Activated B cell treated with CpG ODN at 0.5 μM for 24 hours (primary cell): ENCODE results near the gene ARHGAP24. TPM values are rescaled to one million over a fixed set of nuclear protein-coding genes. Genes with fewer than 3 reads are reported as not detected.

Source experiments
- ATAC-seq: fragments of 200-7000 bp; cut with Tn5 transposase; one replicate; pipeline ENCODE4 v1.10.0; 2021; ENCODE audit warnings: low read depth, mild to moderate bottlenecking, moderate library complexity
- CTCF ChIA-PET: fragments of 350-600 bp; sonication (Branson Sonifier 250); formaldehyde crosslinking; loops from one replicate; lab custom pipeline; 2021; ENCODE audit warnings: antibody characterized with exemption; lab: Charles Lee
- POLR2A ChIA-PET: fragments of 350-600 bp; sonication (Branson Sonifier 250); formaldehyde crosslinking; loops from one replicate; lab custom pipeline; 2021; ENCODE audit warnings: antibody characterized with exemption; lab: Charles Lee
- DNase-seq: peaks from one replicate; pipeline ENCODE4 v3.0.0; 2022
- H3K27ac Mint-ChIP-seq: one replicate; pipeline ENCODE4 v1.8.0; 2020; ENCODE audit warnings: mixed read lengths
- H3K27me3 Mint-ChIP-seq: one replicate; pipeline ENCODE4 v1.8.0; 2021; ENCODE audit warnings: mixed read lengths
- H3K36me3 Mint-ChIP-seq: one replicate; pipeline ENCODE4 v1.8.0; 2021; ENCODE audit warnings: low read depth, mixed read lengths
- H3K4me1 Mint-ChIP-seq: one replicate; pipeline ENCODE4 v1.8.0; 2021; ENCODE audit warnings: mixed read lengths
- H3K4me3 Mint-ChIP-seq: one replicate; pipeline ENCODE4 v1.8.0; 2020; ENCODE audit warnings: mild to moderate bottlenecking, mixed read lengths
- H3K9me3 Mint-ChIP-seq: one replicate; pipeline ENCODE4 v1.8.0; 2020; ENCODE audit warnings: mixed read lengths
- CTCF ChIP-seq: fragments of 200-600 bp; IDR thresholded peaks from one replicate; pipeline ENCODE4 v1.8.0; 2022; ENCODE audit warnings: antibody characterized with exemption, mild to moderate bottlenecking
- intact Hi-C: fragments of 100-400 bp; cut with micrococcal nuclease; formaldehyde crosslinking; loops from one replicate; pipeline ENCODE4 v1.15.1; 2024
- total RNA-seq: library from RNA; stranded (reverse); gene quantifications from 2 replicates; pipeline ENCODE4 v1.2.3, GENCODE V29; 2022

Gene ARHGAP24
- total RNA-seq, 1 donor from 2014 or later = 231 TPM

DNA sequence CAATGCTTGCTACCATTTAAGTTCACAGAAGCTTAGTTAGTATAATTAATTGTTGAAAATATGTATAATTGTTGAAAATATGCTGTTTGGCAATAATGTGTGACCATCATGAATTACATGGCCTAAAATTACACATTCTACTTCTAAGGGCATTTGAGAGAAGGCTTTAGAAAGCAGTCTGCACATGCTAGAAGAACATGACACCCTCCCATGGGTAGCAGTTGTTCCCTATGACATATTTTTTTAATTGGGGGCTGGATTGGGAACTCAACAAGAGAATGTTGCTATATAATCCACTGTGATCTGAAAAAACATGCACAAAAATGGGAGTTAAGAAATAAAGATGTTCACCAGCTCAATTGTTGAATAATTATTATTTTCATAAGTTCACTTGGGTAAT is 331.4 kb downstream of the ARHGAP24 start:
- ATAC-seq = no peak
- H3K4me3 Mint-ChIP-seq = no peak overlapping the region
- DNase-seq = no peak
- no peaks in the 10 kb centered on the region for H3K9me3 Mint-ChIP-seq
- intact Hi-C loops = no loop called here
- no peaks in the 10 kb centered on the region for H3K4me1 Mint-ChIP-seq
- H3K27ac Mint-ChIP-seq = no peak overlapping the region
- peaks cover 15% of the 10 kb centered on the region for H3K36me3 Mint-ChIP-seq
- H3K27me3 Mint-ChIP-seq = no peaks in the 10 kb centered on the region
- CTCF ChIA-PET = no interaction called here
- POLR2A ChIA-PET = no interaction called here
- TF ChIP-seq CTCF = no peak

DNA sequence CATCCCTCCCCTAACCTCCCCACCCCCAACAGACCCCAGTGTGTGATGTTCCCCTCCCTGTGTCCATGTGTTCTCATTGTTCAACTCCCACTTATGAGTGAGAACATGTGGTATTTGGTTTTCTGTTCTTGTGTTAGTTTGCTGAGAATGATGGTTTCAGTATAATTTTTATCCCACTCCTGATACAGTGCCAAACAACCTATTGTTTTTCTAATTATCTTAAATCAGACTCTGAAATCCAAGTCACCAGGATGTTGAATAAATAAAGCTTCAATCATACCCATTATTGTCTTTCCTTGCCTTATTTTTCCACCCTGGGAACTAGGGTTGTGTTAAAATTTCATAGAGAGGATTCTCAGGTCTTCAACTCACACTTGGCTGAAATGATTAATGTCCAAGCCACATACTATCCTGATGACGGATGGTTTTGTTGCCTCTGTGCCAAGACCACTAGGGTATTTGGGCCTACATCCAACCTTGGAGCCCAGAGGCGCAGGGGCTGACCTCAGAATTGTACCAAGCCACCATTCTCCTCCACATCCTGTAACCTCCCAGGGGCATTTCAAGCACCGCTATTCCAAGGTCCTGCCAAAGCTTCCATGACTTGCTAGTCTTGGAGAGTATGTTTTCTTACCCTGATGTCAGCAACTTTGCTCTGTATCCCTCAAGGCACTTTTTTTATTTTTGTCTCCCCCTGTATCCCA is 332.4 kb downstream of the ARHGAP24 start:
- H3K36me3 Mint-ChIP-seq = peaks cover 16% of the 10 kb centered on the region
- H3K9me3 Mint-ChIP-seq = no peaks in the 10 kb centered on the region
- H3K4me3 Mint-ChIP-seq = no peak overlapping the region
- ChIA-PET CTCF (no interaction called here), POLR2A (no interaction called here)
- no peaks in the 10 kb centered on the region for H3K27me3 Mint-ChIP-seq
- TF ChIP-seq CTCF = no peak
- ATAC-seq (no peak), DNase-seq (no peak)
- no peak overlapping the region for H3K27ac Mint-ChIP-seq
- H3K4me1 Mint-ChIP-seq = no peaks in the 10 kb centered on the region
- intact Hi-C loops = no loop called here

- H3K27ac Mint-ChIP-seq = no peak overlapping the region
- intact Hi-C loops = no loop called here
Observed at GRCh38 chr4:85808104-85808503, 333.2 kb downstream of the ARHGAP24 start.

DNA sequence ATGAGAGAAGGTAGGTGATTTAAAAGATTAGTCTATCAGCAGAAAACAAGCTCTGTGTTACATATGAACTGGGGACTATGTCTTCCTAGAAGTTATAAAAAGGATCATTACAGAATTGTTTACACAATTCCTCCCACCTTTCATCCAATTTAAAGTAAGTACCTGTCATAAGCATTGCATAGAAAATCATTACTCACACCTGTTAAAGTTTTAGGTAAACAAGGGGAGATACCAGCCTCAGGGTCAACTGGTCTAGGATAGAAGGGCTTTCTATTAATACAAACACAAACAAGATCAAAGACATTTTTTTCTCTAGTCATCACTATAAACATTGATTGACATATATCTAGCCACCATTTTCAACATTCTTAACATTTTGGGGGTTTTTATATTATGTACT is 333.9 kb downstream of the ARHGAP24 start:
- no peak for TF ChIP-seq CTCF
- no peaks in the 10 kb centered on the region for H3K4me1 Mint-ChIP-seq
- CTCF ChIA-PET = no interaction called here
- no peak overlapping the region for H3K27ac Mint-ChIP-seq
- DNase-seq = no peak
- POLR2A ChIA-PET = interaction anchor here (0.6 kb wide), 1 partner anchor 12 kb away, joined by 3 read pairs; no protein-coding TSS in a partner anchor
- no peaks in the 10 kb centered on the region for H3K27me3 Mint-ChIP-seq
- no peak for ATAC-seq
- H3K36me3 Mint-ChIP-seq = peaks cover 20% of the 10 kb centered on the region
- intact Hi-C loops = no loop called here
- no peak overlapping the region for H3K4me3 Mint-ChIP-seq
- H3K9me3 Mint-ChIP-seq = no peaks in the 10 kb centered on the region

More at GRCh38 chr4:85808104-85808503, 333.2 kb downstream of the ARHGAP24 start:
- Mint-ChIP-seq H3K9me3 (no peaks in the 10 kb centered on the region), H3K4me1 (no peaks in the 10 kb centered on the region), H3K36me3 (peaks cover 20% of the 10 kb centered on the region), H3K4me3 (no peak overlapping the region), H3K27me3 (no peaks in the 10 kb centered on the region)
- TF ChIP-seq CTCF = no peak
- ATAC-seq = no peak
- ChIA-PET CTCF (no interaction called here), POLR2A (no interaction called here)
- DNase-seq = no peak

GRCh38 chr4:85812776-85813175 is 337.8 kb downstream of the ARHGAP24 start:
- H3K36me3 Mint-ChIP-seq = peaks cover 29% of the 10 kb centered on the region
- no peaks in the 10 kb centered on the region for H3K27me3 Mint-ChIP-seq
- POLR2A ChIA-PET = no interaction called here
- no peaks in the 10 kb centered on the region for H3K9me3 Mint-ChIP-seq
- no peak for TF ChIP-seq CTCF
- no peak overlapping the region for H3K4me3 Mint-ChIP-seq
- intact Hi-C loops = no loop called here
- H3K27ac Mint-ChIP-seq = no peak overlapping the region
- CTCF ChIA-PET = interaction anchor here (0.7 kb wide), 1 partner anchor 10 kb away, joined by 3 read pairs; no protein-coding TSS in a partner anchor
- ATAC-seq = no peak
- peaks cover 8% of the 10 kb centered on the region for H3K4me1 Mint-ChIP-seq
- no peak for DNase-seq
